ENCODE results near the gene RABL2A.
"Not testable (repeated sequence)": the region's sequence is repeated elsewhere in the genome, so short reads cannot be mapped to it uniquely, and the experiment has no call there.

RABL2A gene

GRCh38 chr2:113621002-113621401, 6.1 kb upstream of the RABL2A start:
- DNase-seq = not testable (repeated sequence)

- DNase-seq = not testable (repeated sequence)
These were observed 1.2 kb upstream of the RABL2A start for GRCh38 chr2:113625906-113626305.

GRCh38 chr2:113632849-113633345, 5.8 kb downstream of the RABL2A start:
- not testable (repeated sequence) for DNase-seq

- not testable (repeated sequence) for DNase-seq
These were observed 8.3 kb downstream of the RABL2A start for GRCh38 chr2:113635358-113635757.

- not testable (repeated sequence) for DNase-seq
These were observed 9.2 kb downstream of the RABL2A start for GRCh38 chr2:113636226-113636625.

- DNase-seq = not testable (repeated sequence)
These were observed 11.0 kb downstream of the RABL2A start for GRCh38 chr2:113638084-113638483.

- not testable (repeated sequence) for DNase-seq
These were observed 19.2 kb downstream of the RABL2A start for GRCh38 chr2:113646217-113646616.

GRCh38 chr2:113650834-113651815, 24.1 kb downstream of the RABL2A start:
- DNase-seq = not testable (repeated sequence)

- DNase-seq = not testable (repeated sequence)
These were observed 25.5 kb downstream of the RABL2A start for GRCh38 chr2:113652599-113652998.

GRCh38 chr2:113656031-113656624, 29.1 kb downstream of the RABL2A start:
- DNase-seq = not testable (repeated sequence)

GRCh38 chr2:113657735-113658134, 30.7 kb downstream of the RABL2A start:
- DNase-seq = not testable (repeated sequence)

GRCh38 chr2:113663285-113664060, 36.4 kb downstream of the RABL2A start:
- DNase-seq = not testable (repeated sequence)

GRCh38 chr2:113664761-113665533, 37.9 kb downstream of the RABL2A start:
- not testable (repeated sequence) for DNase-seq

- DNase-seq = not testable (repeated sequence)
These were observed 41.9 kb downstream of the RABL2A start for GRCh38 chr2:113669013-113669412.

- DNase-seq = no peak
These were observed 45.4 kb downstream of the RABL2A start for GRCh38 chr2:113672326-113672932.

GRCh38 chr2:113675875-113676274, 48.8 kb downstream of the RABL2A start:
- no peak for DNase-seq

GRCh38 chr2:113676623-113677266, 49.7 kb downstream of the RABL2A start:
- DNase-seq = no peak

- no peak for DNase-seq
These were observed 50.3 kb downstream of the RABL2A start for GRCh38 chr2:113677330-113677729.

- DNase-seq = no peak
These were observed 52.4 kb downstream of the RABL2A start for GRCh38 chr2:113679457-113679856.

GRCh38 chr2:113685471-113685870, 58.4 kb downstream of the RABL2A start:
- no peak for DNase-seq

- no peak for DNase-seq
These were observed 59.5 kb downstream of the RABL2A start for GRCh38 chr2:113686537-113686936.

Data from NCI-H1436 treated with DMSO at 0.1 percent for 48 hours (cell line).